ENCODE results near the gene DIAPH3.

Gene DIAPH3

GRCh38 chr13:59801107-59801880 is 362.4 kb downstream of the DIAPH3 start:
- DNase-seq (ENCODE audit: extremely low read depth, low read depth) = no peak
- TF ChIP-seq CTCF (IDR thresholded peaks at IDR 0.05; ENCODE audit: low read depth, low read length) = no peak

DNA sequence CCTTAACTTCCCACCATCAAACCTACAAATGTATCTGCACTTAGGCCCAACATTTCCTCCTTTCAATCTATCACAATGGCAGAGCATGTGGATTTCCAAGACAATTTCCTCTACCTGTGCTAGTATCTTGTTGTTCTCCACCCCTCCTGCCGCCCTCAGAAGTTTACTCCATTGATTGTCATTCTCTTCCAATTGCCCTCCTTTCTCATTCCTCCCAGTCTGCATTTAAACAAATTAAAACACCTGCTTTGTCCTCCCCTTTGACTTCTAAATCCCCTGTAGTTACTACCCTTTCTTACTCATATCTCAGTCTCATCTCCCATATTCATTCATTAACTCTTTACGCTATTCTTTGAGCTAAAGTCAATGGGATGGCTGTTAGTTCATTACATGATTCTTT is 370.6 kb downstream of the DIAPH3 start:
- no peak for TF ChIP-seq CTCF (IDR thresholded peaks at IDR 0.05; ENCODE audit: low read depth, low read length)
- DNase-seq (ENCODE audit: extremely low read depth, low read depth) = no peak

GRCh38 chr13:59790626-59791025 is 373.1 kb downstream of the DIAPH3 start:
- no peak for TF ChIP-seq CTCF (IDR thresholded peaks at IDR 0.05; ENCODE audit: low read depth, low read length)
- DNase-seq (ENCODE audit: extremely low read depth, low read depth) = no peak

GRCh38 chr13:59789558-59789957 is 374.2 kb downstream of the DIAPH3 start:
- TF ChIP-seq CTCF (IDR thresholded peaks at IDR 0.05; ENCODE audit: low read depth, low read length) = no peak

GRCh38 chr13:59787679-59788078 is 376.0 kb downstream of the DIAPH3 start:
- no peak for TF ChIP-seq CTCF (IDR thresholded peaks at IDR 0.05; ENCODE audit: low read depth, low read length)
- no peak for DNase-seq (ENCODE audit: extremely low read depth, low read depth)

More at GRCh38 chr13:59789558-59789957, 374.2 kb downstream of the DIAPH3 start:
- no peak for DNase-seq (ENCODE audit: extremely low read depth, low read depth)

GRCh38 chr13:59782696-59783095 is 381.0 kb downstream of the DIAPH3 start:
- TF ChIP-seq CTCF (IDR thresholded peaks at IDR 0.05; ENCODE audit: low read depth, low read length) = no peak
- DNase-seq (ENCODE audit: extremely low read depth, low read depth) = no peak

DNA sequence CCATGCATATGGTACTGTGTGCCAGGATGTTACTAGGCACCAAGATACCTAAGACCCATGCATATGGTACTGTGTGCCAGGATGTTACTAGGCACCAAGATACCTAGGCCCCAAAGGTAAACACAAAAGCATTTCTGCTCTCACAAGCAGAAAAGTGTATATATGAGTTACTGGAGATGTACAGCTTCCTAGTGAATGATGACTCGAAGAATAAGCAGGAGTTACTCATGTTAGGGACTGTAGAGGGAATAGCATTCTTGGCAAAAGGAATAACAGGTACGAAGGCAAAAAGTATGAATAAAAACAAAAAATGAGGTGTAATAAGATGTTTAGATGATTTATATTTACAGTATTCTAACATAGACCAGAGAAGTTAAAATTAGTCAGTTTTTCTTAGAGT is 383.7 kb downstream of the DIAPH3 start:
- no peak for TF ChIP-seq CTCF (IDR thresholded peaks at IDR 0.05; ENCODE audit: low read depth, low read length)
- no peak for DNase-seq (ENCODE audit: extremely low read depth, low read depth)

Data from AG09319 (cell line).